HEK293 (cell line): Measurements from ENCODE around the gene IQSEC1.

Experiments
- CTCF ChIA-PET: fragments of 350-600 bp; formaldehyde crosslinking; extraction: SDS; loops from one replicate; lab custom pipeline; 2021; ENCODE audit warnings: antibody characterized with exemption; lab: Yijun Ruan, JAX
- POLR2A ChIA-PET: fragments of 300-600 bp; formaldehyde crosslinking; extraction: SDS; loops from one replicate; lab custom pipeline; 2020; ENCODE audit warnings: antibody characterized with exemption, inconsistent platforms; lab: Yijun Ruan, JAX
- H3K27ac ChIP-seq: fragments of 200-500 bp; sonication (Bioruptor generic); 2 replicates; pipeline ENCODE4 v1.5.1; 2014; ENCODE audit warnings: low read depth, low read length, control low read depth, inconsistent platforms; ENCODE audit errors: extremely low read depth
- H3K36me3 ChIP-seq, 2 experiments: fragments of 200-500 bp in 1 of 2; sonication (Bioruptor generic) in 1 of 2; 1 replicate in 1 of 2; 2 replicates in 1 of 2; pipeline ENCODE4 v1.5.1; 2014 to 2017; ENCODE audit warnings: inconsistent platforms in 2 of 2, low read length in 2 of 2; ENCODE audit not compliant: control insufficient read depth in 2 of 2, insufficient read depth in 1 of 2
- H3K4me1 ChIP-seq: fragments of 200-500 bp; sonication (Bioruptor generic); 2 replicates; pipeline ENCODE4 v1.5.1; 2014; ENCODE audit warnings: mild to moderate bottlenecking, low read length, inconsistent platforms; ENCODE audit not compliant: control insufficient read depth, insufficient read depth
- H3K4me3 ChIP-seq: 2 replicates; pipeline ENCODE4 v1.5.1; 2011; ENCODE audit warnings: low read depth, mild to moderate bottlenecking, control low read depth, low read length, moderate library complexity
- H3K9me3 ChIP-seq: fragments of 200-500 bp; sonication (Bioruptor generic); 2 replicates; pipeline ENCODE4 v1.5.1; 2014; ENCODE audit warnings: low read depth, low read length, inconsistent platforms; ENCODE audit not compliant: control insufficient read depth, insufficient read depth
- GLIS2 ChIP-seq: fragments of 450-650 bp; formaldehyde crosslinking; IDR thresholded peaks from 2 replicates; pipeline ENCODE4 v1.5.1; 2016; ENCODE audit warnings: missing biosample characterization, missing genetic modification characterization
- IKZF3 ChIP-seq: fragments of 450-650 bp; IDR thresholded peaks from 2 replicates; pipeline ENCODE4 v1.5.0; 2018; ENCODE audit warnings: missing biosample characterization, mild to moderate bottlenecking, missing genetic modification characterization, moderate library complexity
- OSR2 ChIP-seq: fragments of 450-650 bp; formaldehyde crosslinking; IDR thresholded peaks from 2 replicates; pipeline ENCODE4 v1.5.1; 2016; ENCODE audit warnings: missing biosample characterization, missing genetic modification characterization
- PRDM6 ChIP-seq: fragments of 450-650 bp; formaldehyde crosslinking; IDR thresholded peaks from 2 replicates; pipeline ENCODE4 v1.5.1; 2017; ENCODE audit warnings: missing biosample characterization, missing genetic modification characterization
- SALL2 ChIP-seq: fragments of 450-650 bp; formaldehyde crosslinking; IDR thresholded peaks from 2 replicates; pipeline ENCODE4 v1.5.0; 2017; ENCODE audit warnings: missing biosample characterization, mild to moderate bottlenecking, missing genetic modification characterization, borderline replicate concordance
- TCF7L2 ChIP-seq: IDR thresholded peaks from 2 replicates; pipeline ENCODE4 v1.6.1; 2011; ENCODE audit warnings: low read depth, mild to moderate bottlenecking, inconsistent platforms, low read length, moderate library complexity, borderline replicate concordance
- ZBTB17 ChIP-seq: fragments of 450-650 bp; formaldehyde crosslinking; IDR thresholded peaks from 2 replicates; pipeline ENCODE4 v1.5.1; 2016; ENCODE audit warnings: missing biosample characterization, missing genetic modification characterization
- ZFP3 ChIP-seq: fragments of 450-650 bp; formaldehyde crosslinking; IDR thresholded peaks from 2 replicates; pipeline ENCODE4 v1.5.1; 2016; ENCODE audit warnings: low read depth, missing biosample characterization, missing genetic modification characterization
- ZFP37 ChIP-seq: fragments of 450-650 bp; formaldehyde crosslinking; IDR thresholded peaks from 2 replicates; pipeline ENCODE4 v1.5.1; 2016; ENCODE audit warnings: missing biosample characterization, missing genetic modification characterization
- ZIC2 ChIP-seq: fragments of 450-650 bp; formaldehyde crosslinking; IDR thresholded peaks from 2 replicates; pipeline ENCODE4 v1.5.1; 2016; ENCODE audit warnings: missing biosample characterization, missing genetic modification characterization
- ZNF184 ChIP-seq: fragments of 450-650 bp; IDR thresholded peaks from 2 replicates; pipeline ENCODE4 v1.5.1; 2018; ENCODE audit warnings: missing biosample characterization, mild to moderate bottlenecking, missing genetic modification characterization
- ZNF223 ChIP-seq: fragments of 450-650 bp; formaldehyde crosslinking; IDR thresholded peaks from 2 replicates; pipeline ENCODE4 v1.5.1; 2016; ENCODE audit warnings: missing biosample characterization, missing genetic modification characterization
- ZNF548 ChIP-seq: fragments of 450-650 bp; formaldehyde crosslinking; IDR thresholded peaks from 2 replicates; pipeline ENCODE4 v1.5.1; 2016; ENCODE audit warnings: missing biosample characterization, missing genetic modification characterization
- ZNF621 ChIP-seq: fragments of 450-650 bp; formaldehyde crosslinking; IDR thresholded peaks from 2 replicates; pipeline ENCODE4 v1.5.1; 2017; ENCODE audit warnings: missing biosample characterization, missing genetic modification characterization
- ZNF768 ChIP-seq: fragments of 450-650 bp; formaldehyde crosslinking; IDR thresholded peaks from 2 replicates; pipeline ENCODE4 v1.5.1; 2018; ENCODE audit warnings: missing biosample characterization, mild to moderate bottlenecking, missing genetic modification characterization

IQSEC1 gene

GRCh38 chr3:12979151-12979946 lies 93.9 kb downstream of the IQSEC1 start (continued):
- TF ChIP-seq ZFP37 (tag by site-specific recombination): no peak
- peak; percentile 79; the same call in 1 of the 2 replicates for TF ChIP-seq TCF7L2
- TF ChIP-seq ZIC2: peak; percentile 77
- TF ChIP-seq ZNF184 (tag by site-specific recombination): no peak
- no peak for TF ChIP-seq ZNF223 (tag by site-specific recombination)
- 0 out of 2 replicates have a peak, but pooled peaks have one; percentile 13 for TF ChIP-seq OSR2
- TF ChIP-seq SALL2: no peak
- TF ChIP-seq, all 188 proteins: peak for 4

GRCh38 chr3:12978682-12979081 lies 94.5 kb downstream of the IQSEC1 start:
- no peaks in the 10 kb centered on the region for H3K36me3 ChIP-seq
- no peak overlapping the region for H3K4me3 ChIP-seq
- H3K4me1 ChIP-seq: no peaks in the 10 kb centered on the region
- TF ChIP-seq ZBTB17 (tag by site-specific recombination) (no peak), ZFP3 (tag by site-specific recombination) (0 out of 2 replicates have a peak, but pooled peaks have one; percentile 24), ZNF621 (no peak)
- H3K27ac ChIP-seq: no peak overlapping the region
- ChIA-PET POLR2A (no interaction called here), CTCF (no interaction called here)
- no peaks in the 10 kb centered on the region for H3K9me3 ChIP-seq

GRCh38 chr3:12977117-12977808 lies 96.0 kb downstream of the IQSEC1 start:
- ChIA-PET CTCF (interaction anchor here (2.0 kb wide), 1 partner anchor 18 kb away, joined by 6 read pairs; no protein-coding TSS in a partner anchor), POLR2A (interaction anchor here (1.1 kb wide), 1 partner anchor 11 kb away, joined by 3 read pairs; no protein-coding TSS in a partner anchor)
- H3K9me3 ChIP-seq: no peaks in the 10 kb centered on the region
- no peak overlapping the region for H3K4me3 ChIP-seq
- no peaks in the 10 kb centered on the region for H3K4me1 ChIP-seq
- no peak overlapping the region for H3K27ac ChIP-seq
- no peaks in the 10 kb centered on the region for H3K36me3 ChIP-seq
- no peak for TF ChIP-seq ZNF548
- no peak for TF ChIP-seq ZNF768 (tag by site-specific recombination)

GRCh38 chr3:12975748-12976522 lies 97.3 kb downstream of the IQSEC1 start:
- H3K4me1 ChIP-seq: no peaks in the 10 kb centered on the region
- no peaks in the 10 kb centered on the region for H3K36me3 ChIP-seq
- CTCF ChIA-PET: interaction anchor here (0.7 to 2.0 kb wide), 3 partner anchors 8 to 26 kb away, joined by 3 to 7 read pairs (median 6); no protein-coding TSS in a partner anchor
- no peak overlapping the region for H3K4me3 ChIP-seq
- H3K27ac ChIP-seq: no peak overlapping the region
- no peaks in the 10 kb centered on the region for H3K9me3 ChIP-seq
- POLR2A ChIA-PET: interaction anchor here (1.1 kb wide), 1 partner anchor 9 kb away, joined by 3 read pairs; no protein-coding TSS in a partner anchor
- TF ChIP-seq IKZF3 (tag by site-specific recombination) (no peak), PRDM6 (tag by site-specific recombination) (no peak), GLIS2 (tag by site-specific recombination) (no peak), ZIC2 (peak; percentile 56)
- TF ChIP-seq, all 188 proteins: peak for 1
